Activated T-cell treated with anti-CD3 and anti-CD28 coated beads, Interleukin-2, amount 50 U/mL, for 4 hours (primary cell): ENCODE results near the gene WDR93. TPM values are rescaled to one million over a fixed set of nuclear protein-coding genes. Genes with fewer than 3 reads are reported as not detected.

Experiments used
- ATAC-seq, 2 donors: fragments of 200-7000 bp; cut with Tn5 transposase; one replicate each; pipeline ENCODE4 v1.10.0; 2021
- DNase-seq: peaks from one replicate; pipeline ENCODE4 v3.0.0-alpha.2; 2020
- H3K27me3 Mint-ChIP-seq: one replicate; pipeline ENCODE4 v1.8.0; 2021; ENCODE audit warnings: low read depth, mixed read lengths
- H3K36me3 Mint-ChIP-seq: one replicate; pipeline ENCODE4 v1.8.0; 2022; ENCODE audit warnings: mixed read lengths; ENCODE audit not compliant: insufficient read depth
- H3K4me1 Mint-ChIP-seq: one replicate; pipeline ENCODE4 v1.8.0; 2021; ENCODE audit warnings: low read depth, mixed read lengths
- H3K4me3 Mint-ChIP-seq: one replicate; pipeline ENCODE4 v1.8.0; 2021; ENCODE audit warnings: mild to moderate bottlenecking, moderate library complexity, mixed read lengths
- H3K9me3 Mint-ChIP-seq: one replicate; pipeline ENCODE4 v1.8.0; 2021; ENCODE audit warnings: mixed read lengths
- total RNA-seq, 3 donors: library from RNA; stranded (reverse); gene quantifications; one replicate each; pipeline ENCODE4 v1.2.1, GENCODE V29; 2021

The WDR93 gene
- not detected for total RNA-seq

GRCh38 chr15:89690276-89691218, at the start of gene WDR93, which contains the start of gene PEX11A:
WDR93 (plus strand) TSS chr15:89690811; CDS start chr15:89701747, 10,936 bp downstream.
PEX11A (minus strand) TSS chr15:89690754; CDS start chr15:89690632, 122 bp downstream.
- peak; percentile 90 to 91 for ATAC-seq

GRCh38 chr15:89641053-89641452, 49.6 kb upstream of the WDR93 start:
- peak overlapping the region; percentile 3 for H3K4me3 Mint-ChIP-seq
- H3K27me3 Mint-ChIP-seq, result peaks cover 2% of the 10 kb centered on the region
- DNase-seq (no peak), ATAC-seq (no peak)
- no peaks in the 10 kb centered on the region for H3K36me3 Mint-ChIP-seq
- no peaks in the 10 kb centered on the region for H3K4me1 Mint-ChIP-seq
- H3K9me3 Mint-ChIP-seq, result no peaks in the 10 kb centered on the region

More at GRCh38 chr15:89690276-89691218, at the start of gene WDR93, which contains the start of gene PEX11A:
- Mint-ChIP-seq H3K36me3 (peaks cover 3% of the 10 kb centered on the region), H3K9me3 (no peaks in the 10 kb centered on the region), H3K27me3 (no peaks in the 10 kb centered on the region), H3K4me1 (peaks cover 9% of the 10 kb centered on the region), H3K4me3 (peak within 1 kb of the TSS; percentile 89)
- DNase-seq, result peak; percentile 66

GRCh38 chr15:89642106-89642505, 48.5 kb upstream of the WDR93 start:
- DNase-seq, result no peak
- Mint-ChIP-seq H3K4me3 (no peak overlapping the region), H3K9me3 (no peaks in the 10 kb centered on the region), H3K36me3 (no peaks in the 10 kb centered on the region), H3K27me3 (peaks cover 2% of the 10 kb centered on the region), H3K4me1 (no peaks in the 10 kb centered on the region)
- no peak for ATAC-seq

- Mint-ChIP-seq H3K27me3 (no peaks in the 10 kb centered on the region), H3K4me1 (no peaks in the 10 kb centered on the region), H3K4me3 (no peak overlapping the region), H3K9me3 (no peaks in the 10 kb centered on the region), H3K36me3 (no peaks in the 10 kb centered on the region)
- DNase-seq, result no peak
- no peak for ATAC-seq
Measured at GRCh38 chr15:89645680-89646079, 44.9 kb upstream of the WDR93 start.

GRCh38 chr15:89646416-89647141, 44.0 kb upstream of the WDR93 start:
- ATAC-seq (peak in 1 of 2 donors; percentile 17), DNase-seq (no peak)
- H3K4me1 Mint-ChIP-seq, result no peaks in the 10 kb centered on the region
- H3K36me3 Mint-ChIP-seq, result no peaks in the 10 kb centered on the region
- no peaks in the 10 kb centered on the region for H3K9me3 Mint-ChIP-seq
- H3K27me3 Mint-ChIP-seq, result peaks cover 2% of the 10 kb centered on the region
- no peak overlapping the region for H3K4me3 Mint-ChIP-seq

GRCh38 chr15:89647191-89647851, 43.3 kb upstream of the WDR93 start:
- DNase-seq (peak; percentile 52), ATAC-seq (peak; percentile 55 to 62)
- no peak overlapping the region for H3K4me3 Mint-ChIP-seq
- H3K36me3 Mint-ChIP-seq, result no peaks in the 10 kb centered on the region
- peaks cover 9% of the 10 kb centered on the region for H3K27me3 Mint-ChIP-seq
- no peaks in the 10 kb centered on the region for H3K9me3 Mint-ChIP-seq
- no peaks in the 10 kb centered on the region for H3K4me1 Mint-ChIP-seq

GRCh38 chr15:89648106-89649012, 42.3 kb upstream of the WDR93 start:
- Mint-ChIP-seq H3K4me1 (no peaks in the 10 kb centered on the region), H3K9me3 (no peaks in the 10 kb centered on the region), H3K36me3 (no peaks in the 10 kb centered on the region), H3K27me3 (peaks cover 15% of the 10 kb centered on the region), H3K4me3 (no peak overlapping the region)
- DNase-seq, result no peak
- no peak for ATAC-seq

- Mint-ChIP-seq H3K36me3 (no peaks in the 10 kb centered on the region), H3K4me1 (no peaks in the 10 kb centered on the region), H3K4me3 (no peak overlapping the region), H3K9me3 (no peaks in the 10 kb centered on the region), H3K27me3 (peaks cover 22% of the 10 kb centered on the region)
- ATAC-seq (no peak), DNase-seq (no peak)
Measured at GRCh38 chr15:89649013-89649625, 41.5 kb upstream of the WDR93 start.

GRCh38 chr15:89649716-89650115, 40.9 kb upstream of the WDR93 start:
- Mint-ChIP-seq H3K27me3 (peaks cover 28% of the 10 kb centered on the region), H3K36me3 (no peaks in the 10 kb centered on the region), H3K4me3 (no peak overlapping the region), H3K9me3 (no peaks in the 10 kb centered on the region), H3K4me1 (peaks cover 5% of the 10 kb centered on the region)
- ATAC-seq (no peak), DNase-seq (no peak)

- Mint-ChIP-seq H3K9me3 (no peaks in the 10 kb centered on the region), H3K4me1 (peaks cover 11% of the 10 kb centered on the region), H3K36me3 (no peaks in the 10 kb centered on the region), H3K4me3 (no peak overlapping the region), H3K27me3 (peaks cover 39% of the 10 kb centered on the region)
- DNase-seq, result no peak
- no peak for ATAC-seq
Measured at GRCh38 chr15:89652131-89652530, 38.5 kb upstream of the WDR93 start.

GRCh38 chr15:89652666-89653065, 37.9 kb upstream of the WDR93 start:
- DNase-seq, result no peak
- no peak for ATAC-seq
- Mint-ChIP-seq H3K4me1 (peaks cover 11% of the 10 kb centered on the region), H3K9me3 (no peaks in the 10 kb centered on the region), H3K4me3 (no peak overlapping the region), H3K36me3 (no peaks in the 10 kb centered on the region), H3K27me3 (peaks cover 40% of the 10 kb centered on the region)

- Mint-ChIP-seq H3K9me3 (no peaks in the 10 kb centered on the region), H3K27me3 (peaks cover 44% of the 10 kb centered on the region), H3K4me3 (no peak overlapping the region), H3K4me1 (peaks cover 11% of the 10 kb centered on the region), H3K36me3 (no peaks in the 10 kb centered on the region)
- no peak for DNase-seq
- no peak for ATAC-seq
Measured at GRCh38 chr15:89653578-89653977, 37.0 kb upstream of the WDR93 start.

- no peak for DNase-seq
- Mint-ChIP-seq H3K4me1 (peaks cover 11% of the 10 kb centered on the region), H3K4me3 (peak overlapping the region; percentile 57), H3K9me3 (no peaks in the 10 kb centered on the region), H3K27me3 (peaks cover 46% of the 10 kb centered on the region), H3K36me3 (no peaks in the 10 kb centered on the region)
- no peak for ATAC-seq
Measured at GRCh38 chr15:89654301-89654761, 36.3 kb upstream of the WDR93 start.
